OCI-M2 (cell line): ENCODE measurements around the gene ARHGAP26.

Source experiments
- DNase-seq: peaks from one replicate; lab custom pipeline; 2025; ENCODE audit not compliant: unreplicated experiment; lab: John Stamatoyannopoulos, UW

The ARHGAP26 gene

DNA sequence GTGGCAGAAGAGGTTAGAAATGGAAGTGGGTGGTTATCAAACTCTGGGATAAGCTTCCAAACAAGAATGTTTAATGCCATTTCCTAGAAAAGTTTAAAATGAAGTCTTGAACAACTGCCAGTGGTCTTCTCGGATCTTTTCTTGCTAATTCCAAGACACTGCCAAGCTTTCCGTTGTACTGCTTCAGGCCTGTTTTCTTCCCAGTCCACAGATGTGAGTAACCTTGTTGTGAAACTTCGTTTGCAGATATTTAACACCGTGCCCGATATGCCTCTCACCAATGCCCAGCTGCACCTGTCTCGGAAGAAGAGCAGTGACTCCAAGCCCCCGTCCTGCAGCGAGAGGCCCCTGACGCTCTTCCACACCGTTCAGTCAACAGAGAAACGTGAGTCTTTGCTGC is 363.5 kb downstream of the ARHGAP26 start:
- no peak for DNase-seq

DNA sequence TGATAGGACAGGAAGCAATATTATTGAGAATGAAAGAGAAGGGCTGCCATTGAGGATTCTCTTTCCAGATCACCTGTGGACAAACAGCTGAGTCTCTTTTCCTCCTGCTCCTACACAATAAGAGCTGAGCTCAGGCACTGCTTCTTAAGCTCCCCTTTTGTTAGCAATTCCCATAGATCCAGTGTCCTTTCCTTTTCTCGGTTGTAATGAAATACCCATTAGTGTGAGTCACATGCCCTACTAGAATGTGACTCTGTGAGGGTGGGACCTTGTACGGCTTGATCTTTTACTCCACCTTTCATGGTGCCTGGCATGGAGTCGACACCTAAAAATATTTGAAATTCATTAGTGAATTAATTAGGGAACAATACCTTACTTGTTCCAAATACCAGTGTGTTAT is 364.1 kb downstream of the ARHGAP26 start:
- DNase-seq: no peak

DNA sequence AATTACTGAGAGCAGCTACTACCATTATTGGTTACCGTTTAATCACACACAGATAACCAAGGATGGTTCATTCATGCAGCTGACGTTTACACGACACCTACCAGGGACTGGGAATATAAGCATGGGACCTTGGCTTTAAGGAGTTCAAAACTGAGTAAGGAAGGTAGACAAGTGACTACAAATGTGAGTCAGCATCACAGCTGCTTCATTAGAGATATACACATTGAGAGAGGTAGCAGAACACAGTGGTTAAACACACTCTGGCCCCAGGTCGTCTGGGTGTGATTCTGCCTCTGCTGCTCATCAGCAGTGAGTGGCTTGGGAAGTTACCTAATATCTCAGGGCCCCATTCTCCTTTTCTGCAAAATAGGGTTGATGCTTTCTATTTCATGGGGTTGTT is 364.7 kb downstream of the ARHGAP26 start:
- no peak for DNase-seq

DNA sequence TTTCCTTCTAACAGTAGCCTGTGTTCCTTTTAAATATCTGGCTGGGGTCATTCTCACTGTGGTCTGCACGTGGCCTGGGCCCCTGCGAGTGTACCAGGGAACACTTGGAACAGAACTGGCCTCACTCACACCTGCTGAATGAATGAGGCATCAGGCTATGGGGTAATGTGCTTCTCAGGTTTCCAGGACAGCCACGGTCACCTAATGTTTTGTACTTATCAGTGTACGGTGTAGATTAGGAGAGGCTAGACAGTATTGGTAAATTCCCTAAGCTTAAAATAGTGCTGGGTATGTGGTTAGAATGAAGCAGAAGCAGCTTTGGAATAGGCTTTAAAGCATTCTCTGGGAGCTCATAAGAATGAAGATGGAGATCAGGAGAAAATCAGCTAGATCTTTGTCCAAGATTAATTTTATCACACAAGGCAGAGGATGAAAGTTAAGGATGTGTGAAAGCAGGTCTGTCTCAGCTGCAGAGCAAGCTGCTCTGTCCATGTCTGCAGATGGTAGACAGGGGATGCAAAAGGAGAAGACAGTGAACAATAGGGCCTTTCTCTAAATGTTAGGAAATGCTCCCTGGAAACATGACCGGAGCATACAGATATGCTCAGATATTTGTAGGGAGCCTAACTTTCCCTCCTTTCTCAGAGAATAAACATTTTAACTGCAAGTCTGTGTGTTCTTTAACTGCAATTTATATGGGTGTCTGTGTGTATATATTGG is 365.8 kb downstream of the ARHGAP26 start:
- no peak for DNase-seq

DNA sequence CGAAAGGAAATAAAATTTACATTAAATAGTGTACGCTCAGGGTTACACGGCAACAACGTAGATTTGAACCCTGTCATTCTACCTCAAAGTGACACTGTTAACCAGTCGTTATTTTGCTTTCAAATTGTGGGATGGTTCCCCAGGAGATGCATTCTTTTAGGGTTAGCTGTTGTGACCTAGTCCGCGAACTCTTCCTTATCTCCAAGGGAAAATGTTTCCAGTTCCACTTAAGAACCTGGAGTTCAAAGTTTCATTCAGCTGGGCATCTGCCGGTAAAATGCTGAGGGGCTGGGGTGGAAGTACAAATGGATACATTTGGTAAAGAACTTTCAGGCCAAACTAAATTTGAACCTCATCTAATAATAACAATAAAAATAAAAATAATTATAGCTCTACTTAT is 368.7 kb downstream of the ARHGAP26 start:
- no peak for DNase-seq

DNA sequence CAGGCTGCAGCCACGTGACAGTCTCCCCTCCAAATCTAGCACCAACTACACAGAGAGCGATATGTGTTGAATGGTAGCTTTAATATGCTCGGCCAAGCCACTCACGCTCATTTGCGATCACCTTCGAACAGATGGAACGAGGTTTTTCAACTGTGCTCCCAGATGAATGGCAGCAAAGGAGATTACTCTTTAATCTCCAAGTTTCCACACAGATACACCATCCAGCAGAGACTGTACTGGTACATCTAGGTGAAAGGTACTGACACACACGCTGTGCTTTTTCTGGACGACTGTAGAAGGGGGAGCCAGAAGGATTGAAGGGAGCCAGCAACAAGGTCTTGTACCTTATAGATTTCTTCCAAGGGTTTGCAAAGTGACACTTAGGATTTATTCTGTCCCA is 369.4 kb downstream of the ARHGAP26 start:
- no peak for DNase-seq

DNA sequence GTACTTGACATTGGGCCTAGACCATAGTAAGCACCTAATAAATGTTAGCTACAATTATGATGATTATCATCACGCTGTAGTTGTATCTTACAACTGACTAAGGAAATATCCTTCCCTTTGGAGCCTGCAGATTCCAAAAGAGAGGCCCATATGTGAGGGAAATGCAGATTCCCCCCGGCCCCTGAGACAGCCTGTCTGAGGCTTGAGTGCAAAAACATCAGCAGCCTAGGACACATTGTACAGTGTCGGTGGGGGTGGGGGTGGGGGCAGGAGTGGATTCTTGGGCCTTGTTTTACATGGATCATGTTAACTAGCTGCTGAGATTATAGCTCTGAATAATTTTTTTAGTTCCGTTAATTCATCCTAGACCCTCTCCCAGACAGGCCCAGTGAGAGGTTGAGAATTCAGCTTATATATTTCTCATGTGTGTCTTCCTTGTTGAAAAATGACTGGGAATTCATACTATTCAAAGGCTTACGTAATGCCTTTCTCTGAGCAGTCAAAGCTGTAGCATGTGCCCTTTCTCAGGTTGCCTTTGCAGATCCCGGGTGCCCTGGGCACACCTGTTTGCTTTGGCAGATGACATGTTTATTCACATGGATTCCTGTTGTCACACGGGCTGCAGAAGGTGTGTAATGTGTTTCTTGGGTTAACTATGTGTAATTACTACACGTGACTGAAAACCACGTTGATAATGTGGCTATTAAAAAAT is 370.5 kb downstream of the ARHGAP26 start:
- DNase-seq: no peak

DNA sequence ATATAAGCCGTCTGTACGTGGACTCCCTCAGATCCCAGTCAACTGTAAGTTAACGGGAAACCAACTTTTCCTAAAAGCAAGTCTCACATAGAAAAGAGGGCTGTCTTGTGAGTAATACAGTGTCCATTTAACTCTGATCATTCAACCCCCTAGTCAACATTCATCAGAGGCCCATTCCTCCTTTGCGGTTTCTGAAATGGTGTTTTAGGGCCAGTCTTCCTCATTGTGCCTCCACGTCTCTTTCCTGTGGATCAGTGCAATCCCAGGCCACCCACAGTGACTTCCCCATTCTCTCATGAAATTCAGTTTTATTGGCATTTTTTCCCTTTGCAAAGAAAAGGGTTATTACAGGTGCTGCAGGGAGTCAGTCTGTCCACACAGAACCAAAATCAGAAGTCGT is 371.5 kb downstream of the ARHGAP26 start:
- no peak for DNase-seq

DNA sequence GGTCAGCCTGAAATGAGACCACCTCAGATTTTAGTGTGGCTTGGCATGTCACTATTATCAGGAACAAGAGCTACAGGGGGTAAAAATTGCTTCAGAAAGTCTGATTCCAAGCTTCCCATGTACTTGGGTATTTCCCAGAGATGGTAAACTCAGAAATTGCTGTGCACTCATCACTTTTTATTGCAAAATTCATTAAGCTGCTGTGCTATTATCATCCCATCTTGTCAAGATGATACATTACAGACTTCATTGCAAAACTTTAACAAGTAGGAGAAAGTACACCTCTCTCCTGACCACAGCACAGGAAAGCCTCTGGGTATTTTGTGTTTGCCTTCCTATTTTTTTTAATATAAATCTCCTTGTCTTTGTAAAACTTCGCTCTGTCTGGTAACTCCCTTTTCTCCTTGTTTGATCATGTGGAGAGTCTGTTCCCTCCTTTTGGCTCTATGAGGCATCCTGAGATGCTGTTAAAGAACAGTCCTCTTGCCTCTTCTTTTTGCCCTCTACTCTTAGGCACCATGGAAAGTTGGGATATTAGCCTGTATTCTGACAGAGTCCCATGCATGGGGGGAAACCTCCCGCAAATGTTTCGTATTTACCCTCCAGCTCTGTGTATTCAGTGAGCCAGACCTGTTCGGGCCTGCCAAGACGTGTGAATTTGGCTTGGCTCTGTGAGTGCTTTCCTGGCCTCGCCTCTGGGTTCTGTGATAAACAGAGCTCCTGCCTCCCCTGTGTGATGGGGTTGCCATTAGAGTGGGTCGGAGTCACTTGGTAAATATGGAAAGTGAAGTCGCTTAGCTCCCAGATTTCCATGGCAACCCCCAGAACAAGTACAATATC is 372.6 kb downstream of the ARHGAP26 start:
- DNase-seq: no peak

DNA sequence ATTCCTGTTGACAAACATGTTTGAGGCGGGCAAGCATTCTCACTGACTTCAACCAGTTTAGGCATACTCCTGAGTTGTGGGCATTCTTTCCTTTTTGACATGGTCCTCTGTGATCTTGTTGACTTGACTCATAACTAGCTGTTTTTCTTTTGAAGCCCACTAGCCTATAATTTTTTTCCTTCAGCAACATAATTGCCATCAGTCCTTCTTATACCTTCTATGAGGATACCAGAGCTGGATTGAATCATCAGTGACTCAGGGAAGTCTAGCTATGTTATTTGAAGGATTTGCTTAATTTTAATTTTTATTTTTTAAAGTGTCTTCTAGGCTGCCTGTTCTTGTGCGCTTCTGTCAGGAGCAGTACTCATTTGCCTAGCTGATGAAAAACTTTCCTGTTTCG is 373.8 kb downstream of the ARHGAP26 start:
- no peak for DNase-seq

DNA sequence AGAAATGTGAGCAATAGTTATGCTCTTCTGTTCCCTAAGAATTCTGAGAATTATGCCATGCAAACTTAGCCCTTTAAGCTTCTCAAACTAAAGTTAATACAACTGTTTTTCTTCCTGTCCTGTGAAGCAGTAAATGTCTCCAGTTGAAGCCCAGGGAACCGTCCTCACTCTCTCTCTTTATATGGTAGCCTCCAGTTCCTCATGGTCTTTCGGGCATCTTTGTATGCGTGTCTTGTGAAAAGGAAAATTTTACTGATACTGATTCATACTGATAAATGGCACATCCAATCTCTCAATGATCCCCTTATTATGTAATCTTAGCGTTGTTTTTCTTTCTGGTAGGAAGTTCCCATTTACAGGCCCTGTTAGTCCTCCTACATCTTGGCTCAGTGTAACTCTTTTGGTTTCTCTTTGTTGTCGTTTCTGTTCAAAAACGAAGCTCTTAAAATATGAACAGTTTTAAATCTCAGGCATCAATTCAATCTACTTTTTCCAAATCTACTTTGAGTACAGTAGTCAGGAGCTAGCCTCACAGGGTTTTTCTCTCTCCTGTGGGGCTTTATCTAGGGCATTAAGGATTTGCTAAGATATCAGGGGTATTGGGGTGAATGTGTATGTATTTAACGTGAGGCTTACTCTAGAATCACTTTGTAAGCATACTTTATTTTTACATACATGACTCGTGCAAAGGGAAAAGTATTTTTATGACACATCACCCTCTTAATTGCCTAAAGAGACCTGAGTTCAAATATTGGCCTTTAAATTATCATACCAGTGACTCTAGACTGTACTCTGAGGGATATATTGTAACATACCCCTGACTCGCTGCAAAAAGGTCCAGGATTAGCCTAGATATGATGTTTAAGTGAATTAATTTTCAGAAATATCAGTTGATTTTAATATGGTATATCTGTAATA is 375.3 kb downstream of the ARHGAP26 start:
- no peak for DNase-seq

DNA sequence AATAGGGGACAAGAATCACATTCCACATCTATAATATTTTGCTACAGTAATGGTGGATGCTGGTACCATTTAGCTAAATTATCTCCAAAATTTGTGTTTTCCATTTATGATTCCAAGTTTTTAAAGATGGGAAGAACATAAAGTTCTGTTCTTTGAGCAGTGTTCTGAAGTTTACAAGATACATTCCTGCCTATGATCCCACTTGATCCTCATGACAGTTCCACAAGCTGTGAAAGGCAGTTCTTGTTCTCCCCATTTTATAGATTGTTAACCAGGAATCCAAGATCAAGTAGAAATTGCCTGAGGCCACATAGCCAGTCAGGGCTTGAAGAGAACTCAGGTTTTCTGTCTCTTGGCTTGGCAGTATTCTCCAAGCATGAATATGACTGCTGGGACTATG is 376.0 kb downstream of the ARHGAP26 start:
- DNase-seq: no peak

DNA sequence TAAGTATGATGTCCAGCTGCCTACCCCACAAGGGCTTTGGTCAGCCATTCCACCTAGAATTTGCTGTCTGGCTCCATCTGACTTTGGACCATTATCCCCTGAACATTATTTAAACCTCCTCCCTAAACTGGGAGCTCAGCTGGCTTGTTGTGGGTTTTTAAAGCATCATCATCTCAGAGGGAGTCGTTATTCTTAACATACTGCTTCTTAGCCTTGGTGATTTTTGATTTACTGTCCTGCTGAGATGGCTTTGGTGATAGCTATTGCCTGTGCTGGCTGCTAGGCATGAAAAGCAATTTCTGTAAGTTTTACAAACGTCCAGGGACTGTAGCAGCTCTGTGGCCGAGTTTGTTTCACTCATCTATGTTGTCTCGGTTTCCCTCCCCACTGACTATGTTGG is 377.2 kb downstream of the ARHGAP26 start:
- no peak for DNase-seq

DNA sequence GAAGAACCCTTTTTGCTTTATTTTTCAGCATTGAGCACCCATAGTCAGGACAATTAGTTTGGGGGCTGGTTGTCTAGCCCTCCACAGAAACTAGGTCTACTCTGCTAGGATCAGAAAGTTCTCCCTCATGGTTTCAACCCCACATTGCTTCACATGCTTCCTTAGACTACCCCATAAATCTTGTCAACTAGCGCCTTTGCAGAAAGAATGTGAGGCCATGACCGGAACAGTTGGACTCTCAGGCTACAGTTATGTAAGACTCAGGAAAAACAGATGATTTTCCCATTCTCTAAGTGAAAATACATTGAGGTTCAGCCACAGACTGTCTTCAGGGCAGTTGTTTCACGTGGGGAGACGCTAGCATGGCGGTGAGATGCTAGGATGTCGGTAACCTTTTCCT is 377.7 kb downstream of the ARHGAP26 start:
- no peak for DNase-seq

DNA sequence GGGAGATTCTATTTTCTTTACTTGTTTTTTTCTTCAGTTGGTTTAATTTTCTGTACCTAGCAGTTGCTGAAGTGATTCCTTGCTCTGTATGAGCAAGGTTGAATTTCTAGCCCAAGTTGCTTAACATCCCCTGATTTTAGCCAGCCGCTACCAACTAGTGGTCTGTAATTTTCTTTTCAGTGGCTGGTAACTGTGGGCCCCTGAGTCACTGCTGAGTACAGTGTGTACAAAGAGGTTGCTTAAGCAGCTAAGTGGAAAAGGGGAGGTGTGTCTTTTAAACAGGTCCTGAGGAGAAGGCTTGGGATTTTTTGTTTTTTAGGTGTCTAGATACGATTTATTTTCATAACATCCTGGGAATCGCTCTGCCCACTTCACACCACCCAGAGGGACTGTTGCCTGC is 378.6 kb downstream of the ARHGAP26 start:
- no peak for DNase-seq

DNA sequence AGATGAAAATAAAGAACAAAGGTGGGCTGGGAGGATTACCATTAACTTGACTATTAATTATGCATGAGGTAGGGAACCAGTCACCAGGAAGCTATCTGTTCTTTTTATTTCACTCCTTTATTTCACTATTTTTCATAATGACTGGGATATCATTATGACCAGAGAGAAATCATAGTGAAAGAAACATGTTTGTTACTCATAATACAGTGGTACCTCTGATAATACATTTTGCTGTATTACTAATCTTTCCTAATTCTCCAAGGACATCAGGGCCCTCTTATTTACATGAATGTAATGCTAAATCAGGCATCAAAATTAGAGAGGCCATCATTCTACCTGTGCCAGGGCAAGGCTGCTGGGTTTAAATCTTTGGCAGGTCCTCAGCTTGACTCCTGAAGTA is 379.6 kb downstream of the ARHGAP26 start:
- DNase-seq: no peak

DNA sequence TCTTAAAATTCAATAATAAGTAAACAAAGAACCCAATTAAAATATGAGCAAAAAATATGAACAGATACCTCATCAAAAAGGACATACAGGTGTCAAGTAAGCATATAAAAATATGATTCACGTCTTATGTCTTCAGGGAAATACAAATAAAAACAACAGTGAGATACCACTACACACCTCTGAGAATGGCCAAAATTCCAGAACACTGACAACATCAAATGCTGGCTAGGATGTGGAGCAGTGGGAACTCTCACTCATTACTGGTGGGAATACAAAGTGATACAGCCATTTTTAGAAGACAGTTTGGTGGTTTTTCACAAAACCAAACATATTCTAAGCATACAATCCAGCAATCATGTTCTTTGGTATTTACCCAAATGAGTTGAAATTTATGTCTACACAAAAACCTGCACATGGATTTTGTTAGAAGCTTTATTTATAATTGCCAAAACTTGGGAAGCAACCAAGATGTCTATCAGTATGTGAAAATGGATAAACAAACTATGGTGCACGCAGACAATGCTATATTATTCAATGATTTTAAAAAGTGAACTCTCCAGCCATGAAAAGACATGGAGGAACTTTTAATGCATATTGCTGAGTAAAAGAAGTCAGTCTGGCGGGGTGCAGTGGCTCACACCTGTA is 381.0 kb downstream of the ARHGAP26 start:
- DNase-seq: no peak

DNA sequence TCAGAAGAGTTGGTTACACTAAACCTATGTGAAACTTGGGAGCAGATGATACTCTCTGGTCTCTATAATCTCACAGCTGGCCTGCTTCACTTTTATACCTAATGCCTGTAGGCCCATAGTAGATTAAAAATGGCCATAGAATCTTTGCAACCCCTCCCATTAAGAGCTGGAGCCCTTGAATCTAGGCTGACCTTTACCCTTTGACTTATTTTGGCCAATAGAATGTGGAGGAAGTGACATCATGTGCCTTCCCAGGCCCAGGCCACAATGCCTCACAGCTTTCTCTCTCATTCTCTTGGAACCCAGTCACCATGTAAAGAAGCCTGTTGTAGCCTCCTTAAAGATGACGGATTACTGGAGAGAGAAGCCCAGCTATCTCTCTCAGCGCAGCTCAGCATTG is 382.3 kb downstream of the ARHGAP26 start:
- DNase-seq: no peak

DNA sequence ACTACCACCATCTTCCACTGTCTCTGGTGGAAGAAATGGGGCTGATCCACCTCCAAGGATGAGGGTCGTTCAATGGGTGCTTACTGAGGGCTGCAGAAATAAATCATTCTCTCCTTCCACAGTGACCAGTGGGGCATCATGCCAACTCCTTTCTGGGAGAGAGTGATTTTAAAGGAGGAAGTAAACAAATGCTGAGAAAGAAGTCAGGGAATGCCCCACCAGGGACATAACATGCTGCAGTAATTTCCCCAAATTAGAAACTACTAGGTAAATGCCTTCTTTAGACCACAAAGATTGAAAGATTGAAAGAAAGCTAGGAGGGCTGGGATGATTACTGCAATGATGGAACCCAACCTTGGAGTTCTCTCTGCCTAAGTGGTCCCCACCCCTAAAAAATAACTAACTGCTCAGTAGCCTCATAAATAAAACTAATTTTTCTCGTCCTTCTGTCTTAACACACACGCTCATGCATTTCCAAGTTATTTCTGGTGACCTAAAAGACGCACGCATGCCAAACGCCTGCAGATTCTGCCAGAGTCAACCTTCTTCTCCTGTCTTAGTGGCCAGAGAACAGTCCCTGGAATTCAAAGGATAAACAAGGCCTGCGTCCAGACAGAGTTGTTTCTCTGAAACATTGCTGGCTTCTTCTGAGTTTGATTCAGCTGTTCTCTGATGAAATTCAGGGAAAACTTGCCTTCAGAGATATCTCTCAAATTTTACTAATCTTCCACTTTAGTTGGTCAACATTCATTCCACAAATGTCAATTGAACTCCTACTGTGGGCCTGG is 383.3 kb downstream of the ARHGAP26 start:
- no peak for DNase-seq
